Measurements from ENCODE around the gene SERTAD1.
A peak's percentile ranks its signal among the peaks of the same experiment; 100 is the strongest.
"Not testable (repeated sequence)": the region's sequence is repeated elsewhere in the genome, so short reads cannot be mapped to it uniquely, and the experiment has no call there.

SERTAD1 gene, protein sequence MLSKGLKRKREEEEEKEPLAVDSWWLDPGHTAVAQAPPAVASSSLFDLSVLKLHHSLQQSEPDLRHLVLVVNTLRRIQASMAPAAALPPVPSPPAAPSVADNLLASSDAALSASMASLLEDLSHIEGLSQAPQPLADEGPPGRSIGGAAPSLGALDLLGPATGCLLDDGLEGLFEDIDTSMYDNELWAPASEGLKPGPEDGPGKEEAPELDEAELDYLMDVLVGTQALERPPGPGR

GRCh38 chr19:40425450-40426287 is at the start of gene SERTAD1:
TSS of gene SERTAD1 (minus strand) at chr19:40425992. CDS start at chr19:40423546, 2,446 bp downstream.
- TF ChIP-seq JUND (IDR thresholded peaks at IDR 0.05; ENCODE audit: low read depth): no peak
- in situ Hi-C loops (cut with HindIII; ENCODE audit: low pct_unique_long_range_greater_than_20kb, low sequenced_read_pairs): no loop called here
- peak; percentile 87 to 99 for DNase-seq (ENCODE audit: low read depth in 1 of 2, low spot score in 1 of 2)

DNA sequence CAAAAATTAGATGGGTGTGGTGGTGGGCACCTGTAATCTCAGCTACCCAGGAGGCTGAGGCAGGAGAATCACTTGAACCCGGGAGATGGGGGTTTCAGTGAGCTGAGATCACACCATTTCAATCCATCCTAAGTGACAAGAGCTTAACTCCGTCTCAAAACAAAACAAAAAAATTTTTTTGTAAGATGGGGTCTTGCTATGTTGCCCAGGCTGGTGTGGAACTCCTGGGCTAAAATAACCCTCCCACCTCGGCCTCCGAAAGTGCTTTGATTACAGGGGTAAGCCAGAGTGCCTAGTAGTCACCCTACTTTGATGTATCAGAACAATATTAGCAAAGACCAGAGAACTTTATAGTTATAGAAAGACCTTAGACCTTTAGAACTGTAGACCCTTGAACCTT is 48.9 kb upstream of the SERTAD1 start:
- in situ Hi-C loops (cut with HindIII; ENCODE audit: low pct_unique_long_range_greater_than_20kb, low sequenced_read_pairs): no loop called here
- no peak for TF ChIP-seq JUND (IDR thresholded peaks at IDR 0.05; ENCODE audit: low read depth)
- DNase-seq (ENCODE audit: low read depth in 1 of 2, low spot score in 1 of 2): no peak

DNA sequence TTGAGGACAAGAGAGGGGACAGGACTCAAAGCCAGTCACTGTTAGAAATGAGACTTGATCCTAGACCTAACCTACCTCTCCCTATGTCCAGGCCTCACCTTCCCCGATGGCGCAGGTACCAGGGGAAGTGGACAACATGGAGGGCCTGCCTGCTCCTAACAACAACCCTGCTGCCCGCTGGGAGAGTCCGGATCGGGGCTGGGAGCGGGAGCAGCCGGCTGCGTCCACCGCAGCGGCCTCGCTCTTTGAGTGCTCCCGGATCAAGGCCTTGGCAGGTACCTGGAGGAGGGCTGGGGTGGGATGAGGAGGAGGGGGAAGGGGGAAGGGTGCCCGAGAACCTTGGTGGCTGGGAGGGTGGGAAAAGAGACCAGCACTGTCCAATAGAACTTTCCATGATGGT is 46.7 kb upstream of the SERTAD1 start:
- DNase-seq (ENCODE audit: low read depth in 1 of 2, low spot score in 1 of 2): no peak
- no peak for TF ChIP-seq JUND (IDR thresholded peaks at IDR 0.05; ENCODE audit: low read depth)
- in situ Hi-C loops (cut with HindIII; ENCODE audit: low pct_unique_long_range_greater_than_20kb, low sequenced_read_pairs): no loop called here

- no peak for TF ChIP-seq JUND (IDR thresholded peaks at IDR 0.05; ENCODE audit: low read depth)
- in situ Hi-C loops (cut with HindIII; ENCODE audit: low pct_unique_long_range_greater_than_20kb, low sequenced_read_pairs): no loop called here
- no peak for DNase-seq (ENCODE audit: low read depth in 1 of 2, low spot score in 1 of 2)
These were observed 45.3 kb upstream of the SERTAD1 start for GRCh38 chr19:40471111-40471510.

DNA sequence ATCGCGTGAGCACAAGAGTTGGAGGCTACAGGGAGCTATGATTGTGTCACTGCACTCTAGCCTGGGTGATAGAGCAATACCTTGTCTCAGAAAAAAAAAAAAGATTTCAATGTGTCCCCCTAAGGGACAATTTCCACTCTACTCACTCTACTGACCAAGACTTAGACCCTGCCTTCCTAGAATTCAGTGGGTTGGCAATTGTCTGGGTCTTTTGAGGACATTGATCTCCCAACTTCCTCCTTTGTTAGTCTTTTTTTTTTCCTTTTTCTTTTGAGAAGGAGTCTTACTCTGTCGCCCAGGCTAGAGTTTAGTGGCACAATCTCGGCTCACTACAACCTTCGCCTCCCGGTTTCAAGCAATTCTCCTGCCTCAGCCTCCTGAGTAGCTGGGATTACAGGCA is 43.2 kb upstream of the SERTAD1 start:
- DNase-seq (ENCODE audit: low read depth in 1 of 2, low spot score in 1 of 2): no peak
- TF ChIP-seq JUND (IDR thresholded peaks at IDR 0.05; ENCODE audit: low read depth): no peak
- in situ Hi-C loops (cut with HindIII; ENCODE audit: low pct_unique_long_range_greater_than_20kb, low sequenced_read_pairs): no loop called here

GRCh38 chr19:40466985-40467734 is 41.4 kb upstream of the SERTAD1 start, which contains the start of gene SPTBN4:
TSS of gene SPTBN4 (plus strand) at chr19:40467001. CDS start at chr19:40472622, 5,621 bp downstream.
- in situ Hi-C loops (cut with HindIII; ENCODE audit: low pct_unique_long_range_greater_than_20kb, low sequenced_read_pairs): no loop called here
- no peak for TF ChIP-seq JUND (IDR thresholded peaks at IDR 0.05; ENCODE audit: low read depth)
- no peak for DNase-seq (ENCODE audit: low read depth in 1 of 2, low spot score in 1 of 2)

GRCh38 chr19:40466219-40466984 is 40.6 kb upstream of the SERTAD1 start:
- in situ Hi-C loops (cut with HindIII; ENCODE audit: low pct_unique_long_range_greater_than_20kb, low sequenced_read_pairs): no loop called here
- no peak for TF ChIP-seq JUND (IDR thresholded peaks at IDR 0.05; ENCODE audit: low read depth)
- DNase-seq (ENCODE audit: low read depth in 1 of 2, low spot score in 1 of 2): no peak

DNA sequence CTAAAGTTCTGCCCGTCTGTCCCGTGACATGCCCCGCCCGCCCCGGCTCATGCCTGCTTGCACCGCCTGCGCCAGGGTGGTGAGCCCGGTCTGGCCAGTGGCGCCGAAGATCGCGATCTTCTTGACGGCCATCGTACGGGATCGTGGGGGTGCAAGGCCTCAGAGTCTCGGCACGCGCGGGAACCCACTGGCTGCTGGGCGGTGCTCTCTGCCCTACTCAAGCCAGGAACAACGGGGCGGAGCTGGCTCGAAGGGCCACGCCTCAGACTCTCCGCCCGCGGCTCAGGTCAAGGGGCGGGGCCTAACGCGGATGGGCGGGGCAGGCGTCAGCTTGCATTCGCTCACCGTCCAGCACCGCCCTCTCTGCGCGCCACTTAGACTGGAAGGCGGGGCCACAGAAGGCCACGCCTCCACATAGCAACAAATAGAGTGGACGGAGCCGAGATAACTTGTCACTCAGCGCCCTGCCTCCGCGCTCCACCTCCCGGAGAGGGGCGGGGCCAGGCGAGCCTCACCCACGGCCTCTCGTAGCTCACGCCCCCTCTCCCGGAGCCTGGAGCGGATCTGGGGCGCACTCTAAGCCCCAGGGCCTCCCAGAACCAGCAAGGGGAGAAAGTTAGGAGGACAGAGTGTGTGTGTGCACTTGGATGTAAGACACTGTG is 39.9 kb upstream of the SERTAD1 start, which contains the start of gene BLVRB:
Gene BLVRB, minus strand, starts transcription at position 189 of the 662 bp plus-strand sequence. Its CDS starts 57 bp downstream, at position 132.
- in situ Hi-C loops (cut with HindIII; ENCODE audit: low pct_unique_long_range_greater_than_20kb, low sequenced_read_pairs): no loop called here
- DNase-seq (ENCODE audit: low read depth in 1 of 2, low spot score in 1 of 2): peak; percentile 90 to 98
- TF ChIP-seq JUND (IDR thresholded peaks at IDR 0.05; ENCODE audit: low read depth): no peak

GRCh38 chr19:40465025-40465556 is 39.3 kb upstream of the SERTAD1 start:
- in situ Hi-C loops (cut with HindIII; ENCODE audit: low pct_unique_long_range_greater_than_20kb, low sequenced_read_pairs): no loop called here
- no peak for TF ChIP-seq JUND (IDR thresholded peaks at IDR 0.05; ENCODE audit: low read depth)
- DNase-seq (ENCODE audit: low read depth in 1 of 2, low spot score in 1 of 2): peak in 1 of 2 experiments; percentile 40

DNA sequence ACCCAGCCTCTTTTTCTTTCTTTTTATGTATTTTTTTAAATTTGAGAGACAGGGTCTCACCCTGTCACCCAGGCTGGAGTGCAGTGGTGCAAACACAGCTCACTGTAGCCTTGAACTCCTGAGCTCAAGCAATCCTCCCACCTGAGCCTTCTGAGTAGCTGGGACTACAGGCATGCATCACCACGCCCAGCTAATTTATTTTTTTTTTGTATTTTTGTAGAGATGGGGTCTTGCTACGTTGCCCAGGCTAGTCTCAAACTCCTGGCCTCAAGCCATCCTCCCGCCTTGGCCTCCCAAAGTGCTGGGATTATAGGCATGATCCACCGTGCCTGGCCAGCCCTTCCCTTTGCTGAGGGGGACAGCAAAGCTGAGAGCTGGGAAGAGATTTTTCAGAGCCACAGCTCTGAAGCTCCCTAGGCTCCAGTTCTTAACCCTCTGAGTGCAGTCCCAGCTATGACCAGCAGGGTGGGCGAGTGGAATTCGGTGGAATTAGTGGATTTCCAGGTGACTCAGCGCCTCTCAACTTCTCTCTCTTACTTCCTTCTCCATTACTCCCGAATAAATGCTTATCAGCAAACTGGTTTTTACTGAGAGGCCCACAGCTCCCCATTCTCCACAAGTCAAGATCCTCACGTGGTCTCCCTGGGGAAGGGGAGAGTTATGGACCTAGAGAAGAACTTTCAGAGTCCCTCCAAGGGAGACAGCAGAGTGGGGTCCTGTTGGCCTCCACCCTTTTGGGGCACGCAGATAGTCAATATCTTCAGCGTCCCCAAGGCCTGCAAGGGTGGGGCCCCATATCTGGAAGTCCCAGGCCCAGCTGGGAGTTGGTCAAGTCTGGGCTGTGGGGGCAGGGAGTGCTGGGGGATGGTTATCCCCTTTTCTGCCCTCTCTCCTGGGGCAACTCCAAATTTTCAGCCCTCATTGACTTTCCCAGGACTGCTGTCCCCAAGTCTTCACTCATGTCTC is 38.5 kb upstream of the SERTAD1 start:
- peak in 1 of 2 experiments; percentile 92 for DNase-seq (ENCODE audit: low read depth in 1 of 2, low spot score in 1 of 2)
- in situ Hi-C loops (cut with HindIII; ENCODE audit: low pct_unique_long_range_greater_than_20kb, low sequenced_read_pairs): no loop called here
- no peak for TF ChIP-seq JUND (IDR thresholded peaks at IDR 0.05; ENCODE audit: low read depth)

- DNase-seq (ENCODE audit: low read depth in 1 of 2, low spot score in 1 of 2): peak in 1 of 2 experiments; percentile 50
- in situ Hi-C loops (cut with HindIII; ENCODE audit: low pct_unique_long_range_greater_than_20kb, low sequenced_read_pairs): not testable (repeated sequence)
These were observed 37.8 kb upstream of the SERTAD1 start for GRCh38 chr19:40463587-40464037.

All from T47D (cell line).